GM19452 (cell line): ENCODE results near the gene ATAD3C.
"Not testable (repeated sequence)": the region's sequence is repeated elsewhere in the genome, so short reads cannot be mapped to it uniquely, and the experiment has no call there.

Experiments
- ATAC-seq: cut with Tn5 transposase; IDR thresholded peaks from one replicate; pipeline ENCODE4 v1.9.1; 2021; ENCODE audit not compliant: unreplicated experiment

ATAD3C gene

DNA sequence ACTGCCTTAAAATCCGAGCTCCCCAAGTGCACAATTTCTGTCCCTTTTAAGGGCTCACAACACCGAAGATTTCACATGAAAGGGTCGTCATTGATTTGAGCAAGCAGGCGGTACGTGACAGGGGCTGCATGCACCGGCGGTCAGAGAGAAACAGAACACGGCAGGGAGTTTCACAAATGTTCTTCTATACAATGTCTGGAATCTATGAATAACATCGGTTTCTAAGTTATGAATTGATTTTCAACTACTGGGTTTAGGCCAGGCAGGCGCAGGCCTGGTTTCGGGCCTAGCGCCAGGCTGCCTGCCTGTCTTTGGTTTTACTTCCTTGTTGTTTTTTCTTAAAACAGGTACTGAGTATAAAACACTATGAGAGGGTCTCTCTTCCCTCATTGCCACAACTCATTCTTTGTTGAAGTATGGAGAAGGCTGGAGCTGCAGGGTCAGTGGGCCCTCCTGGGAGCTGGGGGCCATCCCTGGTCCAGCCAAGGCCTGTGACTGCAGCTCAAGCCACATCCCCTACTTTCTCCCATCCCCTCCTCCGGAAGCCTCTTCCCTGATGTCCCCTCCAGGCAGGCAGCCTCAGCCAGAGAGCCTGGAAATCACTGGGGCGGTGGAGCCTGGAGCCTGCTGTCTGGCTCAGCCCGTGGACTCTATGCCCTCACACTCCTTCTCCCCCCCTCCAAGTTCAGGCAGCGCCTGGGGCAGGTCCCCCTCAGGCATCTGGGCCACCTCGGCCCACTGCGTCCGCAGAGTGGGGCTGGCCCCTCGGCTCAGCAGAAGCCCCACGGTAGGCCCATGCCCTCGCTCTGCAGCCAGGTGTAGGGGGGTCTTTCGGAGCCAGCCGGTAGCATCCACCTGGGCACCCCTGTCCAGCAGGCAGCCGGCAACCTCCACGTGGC is 30.8 kb upstream of the ATAD3C start:
- no peak for ATAC-seq

DNA sequence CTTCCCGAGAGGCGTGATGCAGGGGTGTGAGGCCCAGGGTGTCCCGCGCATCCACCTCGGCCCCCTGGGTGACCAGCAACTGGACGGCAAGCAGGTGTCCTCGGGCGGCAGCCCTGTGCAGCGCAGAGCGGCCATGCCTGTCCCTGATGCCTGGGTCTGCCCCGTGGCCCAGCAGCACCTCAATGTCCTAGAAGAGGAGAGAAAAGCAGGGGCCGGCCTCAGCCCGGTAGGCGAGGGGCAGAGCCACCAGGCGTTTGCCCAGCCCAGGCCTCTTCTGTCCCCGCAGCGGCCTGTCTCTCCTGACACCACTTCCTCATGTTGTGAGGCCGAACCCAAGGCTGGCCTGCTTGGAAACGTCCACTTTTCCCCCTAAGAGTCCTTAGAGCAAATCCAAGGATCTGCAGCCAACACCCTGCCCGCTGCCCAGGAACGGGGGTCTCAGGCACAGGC is 30.1 kb upstream of the ATAD3C start:
- ATAC-seq: no peak

- no peak for ATAC-seq
Observed at GRCh38 chr1:1419813-1420653, 29.5 kb upstream of the ATAD3C start.

GRCh38 chr1:1420654-1421141 is 28.8 kb upstream of the ATAD3C start:
- ATAC-seq: no peak

- ATAC-seq: no peak
Observed at GRCh38 chr1:1421147-1421906, 28.2 kb upstream of the ATAD3C start, which contains the start of gene ANKRD65. Gene ANKRD65 (minus strand): TSS chr1:1421276. CDS start chr1:1421005, 271 bp downstream.

GRCh38 chr1:1421907-1422464 is 27.5 kb upstream of the ATAD3C start:
- ATAC-seq: no peak

DNA sequence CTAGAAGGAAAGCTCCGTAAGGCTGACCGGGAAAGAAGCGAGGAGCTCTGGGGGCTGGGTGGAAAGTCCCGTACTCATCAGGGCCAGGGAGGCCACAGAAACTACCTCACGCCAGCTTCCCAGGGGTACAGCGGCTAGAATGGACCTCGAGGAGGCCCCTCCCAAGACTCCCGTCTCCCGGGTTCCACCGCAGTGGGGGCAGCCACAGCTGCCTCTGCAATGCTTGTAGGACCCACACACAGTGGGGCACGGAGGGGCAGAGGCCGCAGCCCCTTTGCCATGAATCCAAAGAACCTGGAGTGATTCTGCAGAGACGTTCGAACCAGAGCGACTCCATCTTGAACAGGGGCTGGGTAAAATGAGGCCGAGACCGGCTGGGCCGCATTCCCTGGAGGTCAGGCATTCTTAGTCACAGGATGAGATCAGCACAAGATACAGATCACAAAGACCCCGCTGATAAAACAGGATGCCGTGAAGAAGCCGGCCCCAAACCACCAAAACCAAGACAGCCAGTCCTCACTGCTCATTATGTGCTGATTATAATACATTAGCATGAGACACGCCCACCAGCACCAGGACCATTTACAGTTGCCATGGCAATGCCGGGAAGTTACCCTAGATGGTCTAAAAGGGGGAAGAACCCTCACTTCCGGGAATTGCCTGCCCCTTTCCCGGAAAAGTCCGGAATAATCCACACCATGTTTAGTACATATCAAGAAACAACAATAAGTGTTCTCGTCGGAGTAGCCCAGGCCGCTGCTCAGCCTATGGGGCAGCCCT is 26.8 kb upstream of the ATAD3C start:
- no peak for ATAC-seq

DNA sequence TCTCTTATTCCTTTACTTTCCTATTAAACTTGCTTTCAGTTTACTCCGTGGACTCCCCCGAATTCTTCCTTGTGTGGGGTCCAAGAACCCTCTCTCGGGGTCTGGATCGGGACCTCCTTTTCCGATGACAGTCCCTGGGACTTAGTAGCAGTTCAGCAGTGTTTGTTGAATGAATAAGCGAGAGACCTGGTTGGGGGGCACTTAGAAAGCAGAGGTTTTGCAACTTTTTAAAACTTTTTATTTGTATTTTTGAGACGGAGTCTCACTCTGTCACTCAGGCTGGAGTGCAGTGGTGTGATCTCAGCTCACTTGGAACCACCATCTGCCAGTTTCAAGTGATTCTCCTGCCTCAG is 26.3 kb upstream of the ATAD3C start:
- no peak for ATAC-seq

DNA sequence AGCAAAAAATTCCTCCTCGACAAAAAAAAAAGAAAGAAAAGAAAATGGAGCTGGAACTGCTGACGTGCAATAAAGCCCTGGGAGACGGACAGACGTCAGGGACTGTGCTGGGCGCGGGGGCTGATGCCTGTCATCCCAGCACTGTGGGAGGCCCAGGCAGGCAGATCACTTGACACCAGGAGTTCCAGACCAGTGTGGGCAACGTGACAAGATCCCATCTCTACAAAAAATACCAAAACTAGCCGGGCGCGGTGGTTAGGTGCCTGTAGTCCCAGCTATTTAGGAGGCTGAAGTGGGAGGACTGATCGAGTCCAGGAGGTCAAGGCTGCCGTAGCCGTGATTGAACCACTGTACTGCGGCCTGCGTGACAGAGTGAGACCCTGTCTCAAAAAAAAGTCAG is 24.8 kb upstream of the ATAD3C start:
- ATAC-seq: no peak

GRCh38 chr1:1425426-1425752 is 24.1 kb upstream of the ATAD3C start:
- ATAC-seq: no peak

GRCh38 chr1:1425753-1426495 is 23.6 kb upstream of the ATAD3C start:
- no peak for ATAC-seq

DNA sequence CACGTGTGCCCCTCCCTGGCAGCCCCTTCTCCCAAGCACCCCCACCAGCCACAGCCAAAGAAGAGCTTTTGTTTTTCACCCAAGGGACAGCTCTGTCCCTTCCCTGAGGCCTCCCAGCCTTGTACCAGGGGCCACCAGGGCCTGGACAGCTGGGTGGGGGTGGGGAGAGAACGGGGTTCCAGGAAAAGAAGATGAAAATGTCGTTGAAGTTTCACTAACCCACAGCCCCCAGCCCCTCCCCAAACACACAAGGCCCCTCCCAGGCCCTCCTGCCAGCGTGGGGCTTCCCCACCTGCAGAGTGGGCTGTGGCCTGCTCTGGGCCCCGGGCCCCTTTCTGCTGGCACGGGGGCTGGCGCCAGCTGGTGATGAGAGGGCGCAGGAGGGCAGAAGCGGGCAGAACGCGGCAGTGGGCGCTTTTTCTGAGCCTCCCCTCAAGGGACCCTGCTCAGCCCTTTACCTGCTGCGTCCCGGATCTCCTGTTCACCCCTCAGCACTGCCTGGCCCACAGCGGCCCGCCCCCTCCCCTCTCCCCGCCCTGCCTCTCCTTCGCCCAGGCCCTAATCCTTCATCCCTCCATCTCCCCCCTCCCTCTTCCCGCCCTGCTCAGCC is 22.9 kb upstream of the ATAD3C start:
- ATAC-seq: no peak

DNA sequence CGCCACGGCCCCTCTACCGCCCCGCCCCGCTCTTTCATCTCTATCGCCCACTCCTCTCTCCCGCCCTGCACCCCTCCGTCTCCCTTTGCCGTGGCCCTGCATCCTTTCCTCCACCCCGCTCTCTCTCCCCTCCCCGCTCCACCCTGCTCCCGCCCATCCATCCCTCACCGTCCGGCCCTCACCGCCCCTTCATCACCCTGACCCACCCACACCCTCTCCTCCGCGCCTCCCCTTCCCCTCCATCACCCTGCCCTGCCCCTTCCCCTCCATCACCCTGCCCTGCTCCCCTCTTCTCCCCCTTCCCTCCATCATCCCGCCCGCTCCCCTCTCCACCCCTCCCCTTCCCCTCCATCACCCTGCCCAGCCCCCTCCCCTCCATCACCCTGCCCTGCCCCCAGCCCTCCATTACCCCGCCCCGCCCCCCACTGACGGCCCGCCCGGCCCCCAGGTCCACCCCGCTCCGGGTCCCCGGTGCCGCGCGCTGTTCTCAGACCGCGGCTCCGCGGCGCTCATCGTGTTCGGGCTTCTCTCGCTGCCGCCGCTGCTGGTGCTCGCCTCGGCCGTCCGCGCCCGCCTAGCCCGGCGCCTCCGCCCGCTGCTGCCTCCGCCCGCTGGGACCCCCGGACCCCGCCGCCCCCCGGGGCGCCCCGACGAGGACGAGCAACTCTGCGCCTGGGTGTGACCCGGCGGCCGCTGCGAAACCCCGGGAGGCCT is 22.2 kb upstream of the ATAD3C start:
- no peak for ATAC-seq

GRCh38 chr1:1427820-1428148 is 21.7 kb upstream of the ATAD3C start:
- ATAC-seq: no peak

DNA sequence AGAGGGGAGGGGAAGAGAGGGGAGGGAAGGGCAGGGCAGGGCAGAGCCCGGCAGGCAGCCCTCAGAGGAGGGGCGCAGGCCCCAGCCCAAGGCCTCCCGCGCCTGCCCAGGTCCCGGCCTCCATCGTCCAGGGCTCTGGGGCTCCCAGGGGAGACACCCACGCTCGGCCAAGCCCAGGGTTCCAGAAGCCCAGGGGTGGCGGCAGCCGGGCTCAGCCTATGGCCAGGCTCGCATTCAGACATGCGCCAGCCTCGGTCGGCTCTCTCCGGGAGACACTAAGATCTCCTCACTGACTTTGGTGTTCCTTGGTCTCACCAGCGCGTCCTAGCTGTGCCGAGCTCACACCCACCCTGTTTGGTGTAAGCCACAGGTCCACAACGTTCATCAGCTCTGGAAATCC is 21.3 kb upstream of the ATAD3C start:
- ATAC-seq: no peak

GRCh38 chr1:1428967-1429366 is 20.5 kb upstream of the ATAD3C start:
- not testable (repeated sequence) for ATAC-seq

DNA sequence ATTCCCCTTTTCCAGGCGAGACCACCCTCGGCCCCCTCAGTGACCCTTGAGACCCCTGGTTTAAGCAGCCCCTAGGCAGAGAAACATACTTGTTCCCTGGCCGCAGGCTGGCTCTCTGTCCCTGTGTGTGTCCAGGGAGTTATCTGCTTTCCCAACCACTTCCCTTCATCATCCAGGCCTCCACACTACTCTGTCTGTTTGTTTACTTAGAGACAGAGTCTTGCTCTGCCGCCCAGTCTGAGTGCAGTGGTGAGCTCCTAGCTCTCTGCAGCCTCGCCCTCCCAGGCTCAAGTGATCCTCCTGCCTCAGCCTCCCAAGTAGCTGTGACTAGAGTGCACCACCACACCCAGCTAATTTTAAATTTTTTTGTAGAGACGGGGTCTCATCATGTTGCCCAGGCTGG is 19.8 kb upstream of the ATAD3C start:
- ATAC-seq: no peak
